Smooth muscle cell (in vitro differentiated cells): ENCODE measurements around the gene HDAC4. TPM values are rescaled to one million over a fixed set of nuclear protein-coding genes. Genes with fewer than 3 reads are reported as not detected.

Experiments
- DNase-seq: peaks from one replicate; lab custom pipeline; 2025; ENCODE audit not compliant: unreplicated experiment; lab: John Stamatoyannopoulos, UW
- H2AFZ ChIP-seq: fragments of 200-600 bp; sonication (generic); 2 replicates; pipeline ENCODE4 v1.6.0; 2016; ENCODE audit warnings: antibody characterized with exemption, low read depth, mild to moderate bottlenecking
- H3F3A ChIP-seq: fragments of 200-600 bp; sonication (generic); 2 replicates; pipeline ENCODE4 v1.6.0; 2017; ENCODE audit warnings: antibody characterized with exemption, low read depth
- H3K27ac ChIP-seq: fragments of 200-600 bp; sonication (generic); 2 replicates; pipeline ENCODE4 v1.5.1; 2016; ENCODE audit warnings: low read depth, mild to moderate bottlenecking
- H3K27me3 ChIP-seq: fragments of 200-600 bp; sonication (generic); 2 replicates; pipeline ENCODE4 v1.6.1; 2016; ENCODE audit warnings: low read depth, mild to moderate bottlenecking
- H3K36me3 ChIP-seq: fragments of 200-600 bp; sonication (generic); 2 replicates; pipeline ENCODE4 v1.5.1; 2016; ENCODE audit warnings: low read depth
- H3K4me1 ChIP-seq: fragments of 200-600 bp; sonication (generic); 2 replicates; pipeline ENCODE4 v1.5.1; 2016; ENCODE audit warnings: low read depth
- H3K4me2 ChIP-seq: fragments of 200-600 bp; sonication (generic); 2 replicates; pipeline ENCODE4 v1.6.0; 2016; ENCODE audit warnings: mild to moderate bottlenecking
- H3K4me3 ChIP-seq: fragments of 200-600 bp; sonication (generic); 2 replicates; pipeline ENCODE4 v1.5.1; 2016; ENCODE audit warnings: mild to moderate bottlenecking
- H3K79me2 ChIP-seq: fragments of 200-600 bp; sonication (generic); 2 replicates; pipeline ENCODE4 v1.6.0; 2016; ENCODE audit warnings: low read depth, mild to moderate bottlenecking
- H3K9ac ChIP-seq: fragments of 200-600 bp; sonication (generic); 2 replicates; pipeline ENCODE4 v1.6.0; 2016; ENCODE audit warnings: low read depth
- H3K9me3 ChIP-seq: fragments of 200-600 bp; sonication (generic); replicated peaks from 2 replicates; pipeline ENCODE4 v1.5.1; 2016; ENCODE audit warnings: low read depth
- H4K20me1 ChIP-seq: fragments of 200-600 bp; sonication (generic); 2 replicates; pipeline ENCODE4 v1.6.0; 2016; ENCODE audit warnings: low read depth
- WGBS: methylation state at CpG from one replicate; pipeline ENCODE4 v1.1.7; 2016; ENCODE audit warnings: low lambda C conversion rate; 5-methylcytosine and 5-hydroxymethylcytosine counted together
- polyA plus RNA-seq: library from polyadenylated mRNA; unstranded; fragments of >200 nt; fragmentation: Nextera tagmentation; extraction: Ambion mirVana; gene quantifications from 2 replicates; pipeline ENCODE4 v1.2.1, GENCODE V29; 2016
- total RNA-seq: library from RNA; depleted of rRNA; stranded (reverse); fragments of >200 nt; gene quantifications from 2 replicates; pipeline ENCODE4 v1.2.3, GENCODE V29; 2014
- TF ChIP-seq, protein P1 (sequence below): fragments of 200-600 bp; sonication (generic); IDR thresholded peaks from 2 replicates; pipeline ENCODE4 v1.5.1; 2017; ENCODE audit warnings: borderline replicate concordance, mild to moderate bottlenecking, antibody characterized with exemption; ENCODE audit not compliant: insufficient read depth, poor library complexity, severe bottlenecking

HDAC4 gene
- total and polyA plus RNA-seq, 2 experiments from 2014 or later: 6.2 to 35.7 TPM

DNA sequence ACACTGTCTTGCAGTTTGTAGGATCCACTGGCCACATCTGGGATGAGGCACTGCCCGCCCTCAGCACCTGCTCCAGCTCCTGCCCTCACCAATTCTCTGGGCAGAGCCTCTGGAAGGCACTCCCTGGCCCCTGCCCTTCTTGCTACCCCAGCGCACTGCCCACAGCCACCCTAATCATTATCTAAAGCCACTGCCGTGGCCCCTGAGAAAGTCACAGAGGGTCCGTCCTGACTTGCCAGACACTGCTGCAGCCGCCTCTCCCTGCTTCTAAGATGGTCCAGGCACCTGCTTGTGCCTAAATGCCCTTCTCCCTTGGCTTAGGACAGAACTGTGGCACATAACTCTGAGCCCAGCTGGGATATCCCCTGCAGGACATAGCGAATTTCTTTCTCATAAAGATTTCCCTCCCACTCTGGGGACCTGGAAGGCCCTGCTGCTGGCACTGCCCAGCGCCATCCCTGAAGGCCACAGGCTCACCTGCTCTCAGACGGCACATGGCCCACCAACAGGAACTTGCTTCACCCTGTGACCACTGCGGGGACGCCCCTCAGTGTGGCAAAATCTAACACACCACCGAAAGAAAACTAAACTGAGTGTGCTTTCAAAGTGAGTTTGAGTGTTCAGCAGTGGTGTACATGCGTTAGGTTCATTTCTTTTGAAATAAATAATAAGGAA, 244.9 kb downstream of the HDAC4 start:
- no peak for DNase-seq
- Histone ChIP-seq H3K27me3 (no peaks in the 10 kb centered on the region), H3K79me2 (no peaks in the 10 kb centered on the region), H3K27ac (no peak overlapping the region), H3K9ac (no peak overlapping the region), H3K9me3 (no peaks in the 10 kb centered on the region), H3K36me3 (no peaks in the 10 kb centered on the region), H3K4me1 (no peaks in the 10 kb centered on the region), H3K4me3 (no peak overlapping the region), H3K4me2 (no peak overlapping the region), H2AFZ (no peak overlapping the region), H3F3A (no peaks in the 10 kb centered on the region), H4K20me1 (no peaks in the 10 kb centered on the region)
- 98% methylated on average over 12 of the region's 12 CpGs for WGBS
- TF ChIP-seq, protein P1, sequence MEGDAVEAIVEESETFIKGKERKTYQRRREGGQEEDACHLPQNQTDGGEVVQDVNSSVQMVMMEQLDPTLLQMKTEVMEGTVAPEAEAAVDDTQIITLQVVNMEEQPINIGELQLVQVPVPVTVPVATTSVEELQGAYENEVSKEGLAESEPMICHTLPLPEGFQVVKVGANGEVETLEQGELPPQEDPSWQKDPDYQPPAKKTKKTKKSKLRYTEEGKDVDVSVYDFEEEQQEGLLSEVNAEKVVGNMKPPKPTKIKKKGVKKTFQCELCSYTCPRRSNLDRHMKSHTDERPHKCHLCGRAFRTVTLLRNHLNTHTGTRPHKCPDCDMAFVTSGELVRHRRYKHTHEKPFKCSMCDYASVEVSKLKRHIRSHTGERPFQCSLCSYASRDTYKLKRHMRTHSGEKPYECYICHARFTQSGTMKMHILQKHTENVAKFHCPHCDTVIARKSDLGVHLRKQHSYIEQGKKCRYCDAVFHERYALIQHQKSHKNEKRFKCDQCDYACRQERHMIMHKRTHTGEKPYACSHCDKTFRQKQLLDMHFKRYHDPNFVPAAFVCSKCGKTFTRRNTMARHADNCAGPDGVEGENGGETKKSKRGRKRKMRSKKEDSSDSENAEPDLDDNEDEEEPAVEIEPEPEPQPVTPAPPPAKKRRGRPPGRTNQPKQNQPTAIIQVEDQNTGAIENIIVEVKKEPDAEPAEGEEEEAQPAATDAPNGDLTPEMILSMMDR: no peak

DNA sequence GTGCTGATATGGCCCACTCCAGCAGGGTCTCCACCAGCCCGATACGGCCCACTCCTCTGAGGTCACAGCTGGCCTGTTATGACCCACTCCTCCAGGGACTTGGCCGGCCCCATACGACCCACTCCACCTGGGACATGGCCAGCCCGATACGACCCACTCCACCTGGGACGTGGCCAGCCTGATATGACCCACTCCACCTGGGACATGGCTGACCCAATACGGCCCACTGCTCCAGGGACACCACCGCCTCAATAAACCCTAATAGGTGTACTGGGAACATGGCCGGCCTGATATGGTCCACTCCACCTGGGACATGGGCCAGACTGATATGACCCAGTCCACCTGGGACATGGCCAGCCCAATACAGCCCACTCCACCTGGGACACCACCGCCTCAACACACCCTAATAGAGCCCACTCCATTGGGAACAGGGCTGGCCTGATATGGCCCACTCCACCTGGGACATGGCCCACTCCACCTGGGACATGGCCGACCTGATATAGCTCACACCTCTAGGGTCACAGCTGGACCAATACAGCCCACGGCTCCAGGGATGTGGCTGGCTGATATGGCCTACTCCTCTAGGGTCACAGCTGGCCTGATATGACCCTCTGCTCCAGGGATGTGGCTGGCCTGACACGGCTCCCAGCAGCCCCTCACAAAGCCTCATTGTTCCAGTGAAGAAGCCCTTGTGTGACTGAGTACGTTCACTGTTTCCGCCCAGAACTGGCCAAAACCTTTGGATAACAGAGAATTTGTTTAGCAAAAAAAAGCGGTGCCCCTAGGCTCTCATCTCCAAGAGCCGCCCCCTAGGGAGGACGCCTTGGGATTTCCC, 245.6 kb downstream of the HDAC4 start:
- Histone ChIP-seq H3F3A (no peaks in the 10 kb centered on the region), H3K27ac (no peak overlapping the region), H3K9me3 (no peaks in the 10 kb centered on the region), H3K4me2 (no peak overlapping the region), H4K20me1 (no peaks in the 10 kb centered on the region), H3K4me1 (no peaks in the 10 kb centered on the region), H3K36me3 (no peaks in the 10 kb centered on the region), H3K4me3 (no peak overlapping the region), H3K79me2 (no peaks in the 10 kb centered on the region), H3K9ac (no peak overlapping the region), H3K27me3 (no peaks in the 10 kb centered on the region), H2AFZ (no peak overlapping the region)
- 81% methylated on average over 18 of the region's 19 CpGs for WGBS
- TF ChIP-seq, protein P1: no peak
- DNase-seq: no peak

DNA sequence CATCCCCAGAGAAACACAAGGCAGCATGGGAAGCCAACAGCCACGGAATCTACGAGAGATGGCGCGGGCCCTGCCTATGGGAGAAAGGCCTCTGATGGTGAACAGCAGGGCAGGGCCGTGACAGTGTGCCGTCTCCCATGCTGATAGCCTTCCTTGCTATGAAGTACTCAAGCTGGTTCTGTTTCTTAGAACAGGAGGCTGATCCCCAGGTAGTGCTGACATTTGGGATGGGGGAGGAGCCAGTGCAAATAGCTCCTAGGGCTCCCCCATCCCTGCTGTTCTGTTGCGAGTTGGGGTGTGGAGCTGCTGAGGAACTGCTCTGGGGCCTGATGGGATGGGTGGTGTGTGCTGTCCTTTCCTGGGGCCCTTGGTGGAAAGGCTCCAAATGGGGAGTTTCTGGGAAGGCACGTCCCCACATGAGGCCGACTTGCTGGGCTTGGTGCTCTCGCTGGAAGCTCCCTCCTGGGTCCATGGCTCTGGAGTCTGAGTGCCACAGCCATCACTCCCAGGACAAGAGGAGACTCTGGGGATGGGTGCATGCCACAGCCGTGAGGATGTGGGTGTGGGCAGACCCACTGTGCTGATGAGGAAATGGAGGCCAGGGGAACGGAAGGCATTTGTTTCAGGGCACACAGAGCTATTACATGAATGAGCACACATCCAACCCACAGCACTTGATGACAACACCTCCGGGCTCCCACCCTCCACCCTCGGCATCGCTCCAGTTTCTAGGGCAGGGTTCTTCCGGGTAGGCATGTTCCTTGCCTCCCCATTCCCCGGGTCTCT, 246.8 kb downstream of the HDAC4 start:
- no peaks in the 10 kb centered on the region for H3K36me3 ChIP-seq
- H3K4me3 ChIP-seq: no peak overlapping the region
- H3K9ac ChIP-seq: no peak overlapping the region
- no peaks in the 10 kb centered on the region for H3F3A ChIP-seq
- H4K20me1 ChIP-seq: no peaks in the 10 kb centered on the region
- no peaks in the 10 kb centered on the region for H3K27me3 ChIP-seq
- DNase-seq: no peak
- H3K27ac ChIP-seq: no peak overlapping the region
- no peak overlapping the region for H3K4me2 ChIP-seq
- no peak overlapping the region for H2AFZ ChIP-seq
- H3K4me1 ChIP-seq: no peaks in the 10 kb centered on the region
- no peaks in the 10 kb centered on the region for H3K9me3 ChIP-seq
- no peaks in the 10 kb centered on the region for H3K79me2 ChIP-seq
- WGBS: 92% methylated on average over 16 of the region's 17 CpGs
- TF ChIP-seq, protein P1: no peak
